Breast epithelium (tissue), 4 donors: ENCODE data around the gene NQO2. TPM values are rescaled to one million over a fixed set of nuclear protein-coding genes. Genes with fewer than 3 reads are reported as not detected.

Experiments
- DNase-seq, 2 donors: peaks; one replicate each; pipeline ENCODE4 v3.0.0-alpha.2; 2019; ENCODE audit warnings: low spot score in 2 of 2
- H3K27ac ChIP-seq, 2 donors: fragments of 200-600 bp; sonication (generic) in 1 of 2; one replicate each; pipeline ENCODE4 v1.5.1; 2016 to 2019; ENCODE audit warnings: mild to moderate bottlenecking in 1 of 2
- H3K27me3 ChIP-seq, 2 donors: fragments of 200-600 bp; sonication (generic) in 1 of 2; one replicate each; pipeline versions ENCODE4 v1.5.1 to v1.6.0; 2017 to 2019; ENCODE audit warnings: control low read depth in 1 of 2, mild to moderate bottlenecking in 1 of 2
- H3K36me3 ChIP-seq: fragments of 200-600 bp; one replicate; pipeline ENCODE4 v1.5.1; 2019
- H3K4me1 ChIP-seq, 2 donors: fragments of 200-600 bp; sonication (generic); one replicate each; pipeline ENCODE4 v1.5.1; 2016 to 2019; ENCODE audit warnings: control low read depth in 1 of 2
- H3K4me3 ChIP-seq, 3 donors: fragments of 200-600 bp; sonication (generic); 1 replicate in 2 of 3; 2 replicates in 1 of 3; pipeline ENCODE4 v1.5.1; 2016 to 2019; ENCODE audit warnings: mild to moderate bottlenecking in 3 of 3, moderate library complexity in 2 of 3
- H3K9me3 ChIP-seq, 2 donors: fragments of 200-600 bp; sonication (generic) in 1 of 2; one replicate each; pipeline ENCODE4 v1.5.1; 2016 to 2019; ENCODE audit warnings: control low read depth in 1 of 2
- CTCF ChIP-seq, 3 donors: fragments of 450-650 bp; IDR thresholded peaks; one replicate each; pipeline ENCODE4 v1.5.1; 2016 to 2017; ENCODE audit warnings: antibody characterized with exemption in 3 of 3, mild to moderate bottlenecking in 3 of 3, moderate library complexity in 3 of 3
- POLR2A ChIP-seq: fragments of 450-650 bp; IDR thresholded peaks from one replicate; pipeline ENCODE4 v1.6.1; 2016; ENCODE audit warnings: antibody characterized with exemption, mild to moderate bottlenecking, moderate library complexity
- POLR2AphosphoS5 ChIP-seq, 3 donors: sonication (generic); formaldehyde crosslinking; IDR thresholded peaks; one replicate each; pipeline ENCODE4 v1.6.1; 2017; ENCODE audit warnings: antibody characterized with exemption in 3 of 3
- intact Hi-C: fragments of 100-400 bp; cut with DNase I; formaldehyde crosslinking; loops from one replicate; pipeline ENCODE4 v1.15.1; 2023; ENCODE audit warnings: low total_unique reads
- total RNA-seq, 3 donors: library from RNA; depleted of rRNA; stranded (reverse); fragments of >200 nt; gene quantifications; one replicate each; pipeline ENCODE4 v1.1.0, GENCODE V29; 2016

The NQO2 gene
- total RNA-seq, 3 donors from 2014 or later = 23.6 to 64.6 (median 24.9) TPM

- intact Hi-C loops = no loop called here
- Histone ChIP-seq H3K27ac (peak overlapping the region; percentile 51 to 56), H3K4me1 (peaks cover 2 to 15% of the 10 kb centered on the region in 2 donors), H3K27me3 (no peaks in the 10 kb centered on the region), H3K36me3 (no peaks in the 10 kb centered on the region), H3K9me3 (no peaks in the 10 kb centered on the region), H3K4me3 (no peak overlapping the region)
- no peak for DNase-seq
- TF ChIP-seq POLR2AphosphoS5 (IDR thresholded peaks at IDR 0.05) (no peak), CTCF (IDR thresholded peaks at IDR 0.05) (no peak), POLR2A (no peak)
These were observed 42.6 kb upstream of the NQO2 start for GRCh38 chr6:2956930-2957685.

DNA sequence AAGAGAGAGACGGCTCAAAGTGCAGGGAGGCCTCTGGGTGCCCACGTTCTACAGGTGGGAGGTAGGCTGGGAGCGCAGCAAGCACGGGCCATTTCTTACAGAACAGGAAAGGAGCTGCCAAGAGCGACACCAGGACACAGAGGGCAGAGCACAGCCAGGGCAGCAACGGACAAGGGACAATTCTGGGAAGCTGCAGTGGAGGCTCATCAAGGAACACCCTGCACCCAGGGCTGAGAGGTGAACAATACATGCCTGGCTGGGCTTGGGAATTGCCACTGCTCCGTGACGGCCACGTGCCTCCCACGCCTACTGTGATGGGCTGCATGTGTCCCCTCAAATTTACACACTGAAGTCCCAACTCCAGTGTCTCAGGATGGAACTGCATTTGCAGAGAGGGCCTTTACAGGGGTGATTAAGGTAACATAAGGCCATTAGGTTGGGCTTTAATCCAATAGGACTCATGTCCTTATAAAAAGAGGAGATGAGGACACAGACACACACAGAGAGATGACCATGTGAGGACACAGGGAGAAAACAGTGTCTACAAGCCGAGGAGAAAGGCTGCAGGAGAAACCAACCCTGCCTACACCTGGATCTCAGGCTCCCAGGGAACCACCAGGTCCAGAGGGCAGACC lies 41.9 kb upstream of the NQO2 start:
- intact Hi-C loops = no loop called here
- no peaks in the 10 kb centered on the region for H3K9me3 ChIP-seq
- H3K27ac ChIP-seq = peak overlapping the region; percentile 51 to 56
- no peak for TF ChIP-seq CTCF (IDR thresholded peaks at IDR 0.05)
- TF ChIP-seq POLR2A = no peak
- TF ChIP-seq POLR2AphosphoS5 (IDR thresholded peaks at IDR 0.05) = no peak
- no peak overlapping the region for H3K4me3 ChIP-seq
- DNase-seq = no peak
- H3K4me1 ChIP-seq = peaks cover 2 to 15% of the 10 kb centered on the region in 2 donors
- no peaks in the 10 kb centered on the region for H3K27me3 ChIP-seq
- H3K36me3 ChIP-seq = no peaks in the 10 kb centered on the region

GRCh38 chr6:2958331-2958711 lies 41.4 kb upstream of the NQO2 start:
- Histone ChIP-seq H3K4me1 (peaks cover 2 to 15% of the 10 kb centered on the region in 2 donors), H3K27ac (peak overlapping the region; percentile 51 to 56)
- intact Hi-C loops = no loop called here

GRCh38 chr6:2958776-2959175 lies 40.9 kb upstream of the NQO2 start:
- Histone ChIP-seq H3K9me3 (no peaks in the 10 kb centered on the region), H3K27ac (peak overlapping the region in 1 of 2 donors; percentile 51), H3K27me3 (no peaks in the 10 kb centered on the region), H3K4me1 (peaks cover 2 to 15% of the 10 kb centered on the region in 2 donors), H3K36me3 (no peaks in the 10 kb centered on the region), H3K4me3 (no peak overlapping the region)
- TF ChIP-seq POLR2AphosphoS5 (IDR thresholded peaks at IDR 0.05) (no peak), CTCF (IDR thresholded peaks at IDR 0.05) (no peak), POLR2A (no peak)
- DNase-seq = no peak
- intact Hi-C loops = no loop called here

More at GRCh38 chr6:2958331-2958711, 41.4 kb upstream of the NQO2 start:
- H3K27me3 ChIP-seq = no peaks in the 10 kb centered on the region
- H3K36me3 ChIP-seq = no peaks in the 10 kb centered on the region
- no peak for TF ChIP-seq POLR2A
- TF ChIP-seq POLR2AphosphoS5 (IDR thresholded peaks at IDR 0.05) = no peak
- TF ChIP-seq CTCF (IDR thresholded peaks at IDR 0.05) = no peak
- H3K4me3 ChIP-seq = no peak overlapping the region
- no peaks in the 10 kb centered on the region for H3K9me3 ChIP-seq
- no peak for DNase-seq
